GM19463 (cell line): ENCODE results near the gene KLF13.

Experiments used
- ATAC-seq: cut with Tn5 transposase; IDR thresholded peaks from one replicate; pipeline ENCODE4 v1.9.1; 2021; ENCODE audit warnings: mild to moderate bottlenecking, moderate library complexity; ENCODE audit not compliant: unreplicated experiment

Gene KLF13

DNA sequence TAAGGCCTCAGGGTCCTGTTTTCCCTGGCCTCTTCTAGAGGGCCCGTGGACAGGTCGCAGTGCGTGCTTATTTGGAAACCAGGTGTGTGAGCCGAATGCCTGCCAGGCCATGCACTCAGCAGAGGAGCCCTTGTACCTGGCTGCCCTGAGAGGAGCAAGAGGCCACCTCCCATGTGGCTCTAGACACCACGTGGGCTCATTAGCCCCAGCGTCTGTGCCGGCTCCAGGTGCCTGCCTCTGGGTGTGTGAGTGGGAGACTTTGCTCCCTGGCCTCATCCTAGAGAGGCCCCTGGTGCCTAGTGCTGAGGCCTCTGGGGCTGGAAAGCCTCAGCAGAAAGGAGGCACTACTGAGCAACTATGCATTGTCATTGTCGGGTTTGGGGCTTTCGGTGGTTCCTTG lies 50.4 kb downstream of the KLF13 start:
- ATAC-seq: no peak

- no peak for ATAC-seq
Observed at GRCh38 chr15:31378363-31378903, 51.8 kb downstream of the KLF13 start.

DNA sequence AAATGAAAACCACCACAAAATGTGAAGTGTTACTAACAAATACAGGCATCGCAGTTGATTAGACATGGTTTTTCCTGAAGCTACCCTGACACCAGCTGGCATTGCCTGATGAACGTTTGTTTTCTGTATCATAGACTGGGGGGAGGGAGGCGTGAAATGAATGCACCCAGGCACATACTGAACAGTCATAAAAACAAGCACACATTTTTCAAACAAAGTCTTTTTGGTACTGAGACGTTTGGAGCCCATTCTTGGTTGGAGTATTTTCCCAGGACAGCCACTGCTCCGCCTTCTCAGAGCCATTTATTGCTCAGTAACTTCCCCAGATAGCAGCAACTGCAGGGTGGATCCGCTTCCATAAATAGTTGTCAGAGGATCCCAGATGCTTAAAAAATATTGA lies 52.4 kb downstream of the KLF13 start:
- ATAC-seq: no peak

DNA sequence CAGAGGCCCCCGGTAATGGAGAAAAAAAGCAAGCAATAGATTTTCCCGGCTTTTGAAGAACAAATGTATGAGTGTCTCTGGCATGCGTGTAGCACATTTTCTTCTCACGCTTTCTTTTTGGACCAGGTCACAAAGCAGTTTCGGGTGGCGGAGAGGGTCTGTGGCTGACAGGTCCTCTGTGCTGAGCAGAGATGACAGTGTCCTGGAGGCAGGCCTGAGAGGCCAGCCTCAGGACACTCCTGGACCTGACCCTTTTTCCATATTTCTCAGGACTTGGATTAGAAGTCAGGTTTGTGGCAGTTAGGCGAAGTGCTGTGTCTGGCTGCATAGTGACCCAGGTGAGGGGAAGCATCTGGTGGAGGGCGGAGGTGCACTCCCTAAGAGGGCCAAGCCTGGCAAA lies 52.9 kb downstream of the KLF13 start:
- ATAC-seq: no peak

DNA sequence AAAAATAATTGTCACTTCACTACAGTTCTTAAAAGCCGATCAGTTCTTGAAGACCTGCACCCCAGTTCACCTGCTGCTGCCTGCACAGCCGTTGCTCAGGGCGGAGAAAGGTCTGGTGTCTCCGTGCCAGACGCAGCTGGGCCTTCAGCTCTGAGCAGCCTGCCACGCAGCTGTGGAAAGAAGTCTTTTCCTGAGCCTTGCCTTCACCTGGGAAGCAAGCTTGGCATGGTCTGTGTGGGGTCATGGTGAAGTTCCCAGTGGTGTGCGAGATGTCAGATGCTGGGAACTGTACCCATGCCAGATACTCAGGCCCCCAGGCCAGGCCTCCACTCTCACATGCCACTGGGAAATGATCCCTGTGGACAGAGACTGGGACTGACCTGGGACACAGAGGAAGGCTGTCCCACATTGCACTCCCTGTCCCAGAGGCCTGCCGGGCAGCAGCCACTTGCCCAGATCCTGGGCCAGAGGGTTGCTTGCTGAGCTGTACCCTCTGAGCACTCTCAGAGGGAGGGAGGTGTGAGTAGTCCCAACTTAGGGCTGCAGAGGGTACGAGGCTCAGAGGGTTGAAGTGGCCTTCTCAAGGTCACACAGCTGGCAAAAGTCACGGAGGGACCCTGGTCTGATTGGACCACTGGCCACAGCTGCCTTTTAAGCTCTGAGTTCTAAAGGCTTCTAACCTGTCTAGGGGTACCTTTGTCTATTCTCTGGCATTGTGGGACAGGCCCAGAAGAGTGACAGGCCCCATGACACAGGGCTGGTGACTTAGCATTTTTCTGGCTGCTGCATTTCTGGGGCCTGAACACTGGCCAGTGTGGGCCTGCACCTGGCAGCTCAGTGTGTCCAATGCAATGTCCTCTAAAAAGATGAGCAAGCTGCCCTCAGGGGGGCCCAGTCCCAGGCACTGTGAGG lies 55.4 kb downstream of the KLF13 start:
- ATAC-seq: no peak

DNA sequence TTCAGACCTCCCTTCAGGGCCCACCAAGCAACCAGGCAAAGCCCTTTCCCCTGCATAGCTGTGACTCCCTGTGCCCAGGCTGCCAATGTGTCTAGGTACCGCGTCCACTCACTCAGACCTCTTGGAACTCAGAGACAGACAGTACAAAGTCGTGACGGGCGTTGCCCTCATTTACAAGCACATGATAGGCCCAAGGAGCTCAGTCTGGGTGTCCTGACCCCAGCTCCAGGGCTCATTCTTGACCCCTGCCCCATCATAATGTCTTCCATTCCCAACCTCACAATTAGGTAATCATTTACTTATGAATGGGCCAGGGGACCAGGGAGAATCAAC lies 56.0 kb downstream of the KLF13 start:
- ATAC-seq: no peak

DNA sequence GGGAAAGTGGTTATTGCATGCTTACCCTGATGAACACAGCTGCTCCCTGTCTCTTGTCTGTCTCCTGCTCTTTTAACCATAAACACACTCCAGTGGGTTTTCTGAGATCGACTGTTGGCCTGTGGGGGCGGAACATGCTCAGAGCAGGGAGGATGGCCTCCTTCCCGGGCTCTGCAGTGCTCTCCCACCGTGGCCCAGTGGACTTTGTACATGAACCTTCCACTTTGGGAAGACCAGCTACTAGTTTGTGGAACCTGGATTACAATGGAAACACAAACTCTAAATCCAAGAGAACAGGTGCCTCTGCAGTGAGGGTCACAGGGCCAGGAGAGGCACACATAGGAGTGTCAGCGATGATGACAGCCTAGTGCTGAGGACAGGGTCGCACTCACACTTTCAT lies 56.5 kb downstream of the KLF13 start:
- ATAC-seq: no peak

GRCh38 chr15:31384568-31384967 lies 57.9 kb downstream of the KLF13 start:
- ATAC-seq: no peak

- ATAC-seq: no peak
Observed at GRCh38 chr15:31385736-31386135, 59.1 kb downstream of the KLF13 start.

DNA sequence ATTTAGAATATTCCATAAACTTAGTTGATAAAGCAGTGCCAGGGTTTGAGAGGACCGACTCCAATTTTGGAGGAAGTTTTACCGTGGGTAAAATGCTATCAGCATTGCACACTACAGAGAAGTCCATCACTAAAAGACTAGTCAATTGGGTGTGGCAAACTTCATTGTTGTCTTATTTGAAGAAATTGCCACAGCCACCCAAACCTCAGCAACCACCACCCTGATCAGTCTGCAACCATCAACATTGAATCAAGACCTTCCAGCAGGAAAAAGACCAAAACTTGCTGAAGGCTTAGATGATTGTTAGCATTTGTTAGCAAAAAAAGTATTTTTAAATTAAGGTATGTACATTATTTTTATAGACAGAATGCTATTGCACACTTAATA lies 60.5 kb downstream of the KLF13 start:
- no peak for ATAC-seq

DNA sequence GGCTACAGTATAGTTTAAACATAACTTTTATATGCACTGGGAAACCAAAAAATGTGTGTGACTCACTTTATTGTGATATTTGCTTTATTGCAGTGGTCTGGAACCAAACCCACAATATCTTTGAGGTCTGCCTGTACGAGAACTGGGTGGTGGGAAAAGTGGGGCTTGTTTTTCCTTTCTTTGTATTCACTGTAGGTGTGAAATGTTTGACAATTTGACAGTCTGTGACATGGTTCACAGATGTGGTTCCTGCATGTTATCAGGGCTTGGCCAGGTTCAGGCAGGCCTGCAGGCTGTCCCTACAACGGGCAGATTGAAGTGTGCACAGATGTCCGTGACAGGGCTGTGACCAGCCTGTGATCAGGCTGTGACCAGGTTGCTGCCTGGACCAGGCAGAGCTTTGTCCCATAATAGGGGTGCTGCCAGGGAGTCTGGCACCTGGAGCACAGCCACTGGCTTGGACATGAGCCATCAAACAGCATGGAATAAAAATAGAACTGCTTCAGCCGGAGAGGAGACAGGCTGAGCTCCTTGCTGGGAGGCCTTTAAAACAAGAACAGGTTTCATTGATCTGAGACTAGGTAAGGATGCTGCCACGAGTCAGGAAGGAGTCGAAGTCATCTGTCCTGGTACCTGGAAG lies 61.0 kb downstream of the KLF13 start:
- ATAC-seq: no peak

DNA sequence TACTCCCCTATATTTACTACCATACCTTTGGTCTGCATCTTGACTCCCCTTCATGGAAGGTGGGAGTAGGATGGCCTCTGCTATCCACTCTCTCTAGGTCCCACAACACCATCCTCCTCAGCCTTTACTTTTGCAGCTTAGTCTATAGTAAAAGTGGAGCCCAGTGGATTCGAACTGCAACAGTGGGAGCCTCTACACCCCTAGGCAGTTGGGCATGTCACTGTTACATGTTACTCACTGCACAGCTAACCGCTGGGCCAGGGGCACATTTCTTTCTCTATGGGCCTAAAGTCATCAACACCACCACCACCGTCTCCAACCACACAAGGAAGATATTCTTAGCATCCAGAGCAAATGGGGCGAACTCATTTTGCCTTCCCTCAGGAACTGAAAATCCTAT lies 62.9 kb downstream of the KLF13 start:
- no peak for ATAC-seq

DNA sequence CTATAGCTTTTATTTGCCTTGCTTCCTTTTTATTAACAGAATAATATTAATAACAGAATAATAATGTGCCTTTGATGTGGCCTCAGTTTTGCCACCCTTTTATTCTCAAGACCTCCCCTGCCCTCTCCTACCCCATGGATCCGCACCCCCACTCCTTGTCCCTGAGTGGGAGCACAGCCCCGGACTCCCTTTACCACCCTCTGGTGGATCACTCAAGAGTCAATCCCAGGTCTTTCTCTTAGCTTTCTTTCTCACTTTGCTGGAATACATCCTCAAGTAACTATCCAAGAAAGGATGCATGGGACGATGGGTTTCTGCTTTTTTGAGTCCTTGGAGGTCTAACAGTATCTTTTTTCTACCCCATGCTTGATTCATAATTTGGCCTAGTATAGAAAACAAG lies 63.4 kb downstream of the KLF13 start:
- no peak for ATAC-seq

DNA sequence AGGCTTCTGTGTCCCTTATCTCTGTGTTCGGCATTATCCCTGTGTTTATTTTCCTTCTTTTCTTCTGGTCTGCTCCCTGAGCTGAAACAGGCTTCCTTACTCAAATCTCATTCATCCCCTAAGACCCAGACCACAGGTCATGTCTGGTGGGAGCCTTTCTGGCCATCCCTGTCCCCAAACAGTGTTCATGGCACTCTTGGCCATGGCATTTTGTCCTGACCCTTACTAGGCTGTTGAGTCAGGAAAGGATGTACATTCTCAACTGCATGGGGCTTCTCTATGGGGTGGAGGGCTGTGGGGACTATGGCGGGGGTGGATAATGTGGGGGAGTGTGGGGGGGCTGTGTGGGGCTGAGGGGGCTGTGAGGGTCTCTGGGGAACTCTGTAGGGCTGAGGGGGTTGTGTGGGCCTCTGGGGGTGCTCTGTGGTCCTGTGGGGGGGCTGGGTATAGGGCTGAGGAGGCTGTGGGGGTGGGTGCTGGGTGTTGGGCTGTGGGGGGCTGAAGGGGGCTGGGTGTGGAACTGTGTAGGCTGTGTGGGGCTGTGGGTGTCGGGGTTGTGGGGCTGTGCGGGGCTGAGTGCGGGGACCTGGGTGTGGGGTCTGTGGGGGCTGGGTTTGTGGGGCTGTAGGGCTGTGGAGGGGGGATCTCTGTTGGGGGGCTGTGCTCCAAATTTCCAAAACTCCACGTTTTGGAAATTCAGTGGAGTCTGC lies 64.3 kb downstream of the KLF13 start:
- ATAC-seq: no peak

- peak; percentile 87 for ATAC-seq
Observed at GRCh38 chr15:31391687-31392671, 65.3 kb downstream of the KLF13 start.

- ATAC-seq: peak; percentile 30
Observed at GRCh38 chr15:31392761-31393401, 66.2 kb downstream of the KLF13 start.

GRCh38 chr15:31393444-31394091 lies 66.9 kb downstream of the KLF13 start:
- ATAC-seq: no peak

DNA sequence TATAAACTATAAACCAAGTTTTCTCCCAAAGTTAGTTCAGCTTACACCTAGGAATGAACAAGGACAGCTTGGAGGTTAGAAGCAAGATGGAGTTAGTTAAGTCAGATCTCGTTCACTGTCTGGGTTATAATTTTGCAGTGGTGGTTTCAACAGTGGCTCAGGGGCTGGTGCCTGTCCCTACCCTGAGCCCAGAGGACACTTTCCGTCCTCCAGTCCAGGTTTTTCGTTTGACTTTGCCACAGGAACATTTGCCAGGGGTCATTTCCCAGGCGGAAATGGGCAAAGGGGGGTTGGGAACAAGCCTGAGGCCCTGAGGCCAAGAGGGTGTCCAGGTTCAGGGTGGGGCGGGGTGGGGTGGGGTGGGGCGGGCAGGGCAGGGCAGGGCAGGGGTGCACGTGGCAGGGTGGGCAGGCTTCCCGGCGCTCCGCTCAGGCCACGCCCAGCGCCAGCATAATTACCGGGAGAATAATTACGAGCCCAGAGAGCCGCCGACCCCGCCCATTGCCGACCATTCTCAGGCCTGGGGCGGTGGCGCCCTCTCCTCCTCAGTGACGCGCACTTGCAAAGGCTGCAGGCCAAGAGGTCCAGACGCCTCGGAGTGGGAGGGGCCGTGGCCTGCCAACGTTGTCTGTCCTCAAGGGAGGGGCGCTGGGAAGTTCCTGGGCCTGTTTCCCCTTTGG lies 70.4 kb downstream of the KLF13 start:
- ATAC-seq: no peak
